NCI-H1048 (cell line): ENCODE measurements around the gene TBX21.

Experiments used
- DNase-seq: peaks from one replicate; lab custom pipeline; 2025; lab: John Stamatoyannopoulos, UW

Gene TBX21

DNA sequence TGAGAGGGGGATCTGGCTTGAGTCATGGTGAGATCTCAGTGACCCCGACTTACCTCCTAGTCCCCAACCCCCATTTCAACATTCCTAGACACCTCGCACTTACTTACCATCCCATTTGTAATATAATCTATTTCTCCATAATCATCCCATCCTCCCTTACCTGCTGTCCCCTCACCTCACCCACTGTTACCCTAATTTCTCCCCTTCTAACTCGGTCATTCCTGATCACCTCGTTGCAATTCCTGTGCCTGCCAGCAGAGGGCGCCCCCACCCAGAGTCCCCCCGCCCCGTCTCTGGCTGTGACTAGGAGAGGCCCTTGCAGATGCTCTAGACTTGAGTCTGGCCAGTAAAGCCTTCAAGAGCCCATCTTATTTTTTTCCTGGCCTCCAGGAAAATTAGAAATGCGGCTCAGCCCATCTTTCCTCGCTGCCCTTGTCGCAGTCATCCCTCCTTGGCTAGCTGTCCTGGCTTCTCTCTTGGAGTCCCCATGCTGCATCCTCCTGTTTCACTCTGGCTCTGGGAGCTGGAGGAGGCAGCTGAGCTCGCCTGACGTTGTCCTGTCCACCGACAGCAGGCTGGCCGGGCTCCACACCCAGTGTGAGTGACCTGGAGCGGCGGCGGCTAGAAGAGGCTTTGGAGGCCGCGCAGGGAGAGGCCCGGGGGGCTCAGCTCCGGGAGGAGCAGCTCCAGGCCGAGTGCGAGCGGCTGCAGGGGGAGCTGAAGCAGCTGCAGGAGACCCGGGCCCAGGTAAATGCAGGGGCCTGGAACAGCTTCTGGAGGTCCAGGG is 34.1 kb upstream of the TBX21 start:
- DNase-seq = no peak

GRCh38 chr17:47699536-47699840 is 33.5 kb upstream of the TBX21 start:
- no peak for DNase-seq

DNA sequence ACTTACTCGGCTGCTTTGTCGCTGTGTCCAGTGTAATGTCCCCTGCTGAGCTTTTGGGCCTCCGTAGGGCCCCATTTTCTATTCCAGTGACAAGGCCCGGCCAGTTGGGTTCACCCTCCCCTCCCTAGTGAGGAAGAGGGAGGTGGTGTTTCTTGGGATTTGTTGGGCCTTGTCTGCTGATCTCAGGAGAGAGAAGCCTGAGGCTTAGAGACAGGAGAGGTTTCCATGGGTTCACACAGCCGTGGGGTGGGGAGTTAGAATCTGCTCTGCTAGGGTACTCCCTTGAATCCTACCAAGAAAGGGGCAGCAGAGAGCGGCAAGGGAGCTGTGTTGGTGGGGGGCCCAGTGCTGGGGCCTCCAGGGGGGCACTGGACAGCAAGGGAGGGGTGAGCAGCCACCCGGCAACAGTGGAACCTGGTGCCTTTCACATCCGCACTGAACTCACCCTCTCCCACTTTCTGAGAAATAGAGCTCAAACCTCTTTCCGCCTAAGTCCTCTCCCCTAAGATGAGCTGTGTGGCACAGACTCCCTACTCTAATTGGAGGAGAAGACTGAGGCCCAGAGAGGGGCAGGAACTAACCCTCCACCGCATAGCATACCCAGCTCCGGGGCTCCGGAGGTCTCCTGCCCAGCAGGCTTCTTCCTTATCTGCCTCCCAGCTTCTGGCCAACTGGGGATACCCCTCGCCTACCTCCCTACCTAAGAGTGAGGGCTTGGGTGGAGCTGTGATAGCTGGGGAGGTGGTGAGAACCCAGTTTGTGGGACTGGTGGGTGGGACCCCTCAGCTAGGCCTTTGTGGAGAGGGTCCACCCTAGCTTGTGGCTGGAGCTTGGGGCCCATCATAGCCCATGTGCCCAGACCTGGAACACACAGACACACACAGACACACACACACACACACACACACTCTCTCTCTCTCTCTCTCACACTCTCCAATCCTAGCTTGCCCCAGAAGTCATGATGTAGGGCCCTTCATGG is 32.3 kb upstream of the TBX21 start:
- no peak for DNase-seq

DNA sequence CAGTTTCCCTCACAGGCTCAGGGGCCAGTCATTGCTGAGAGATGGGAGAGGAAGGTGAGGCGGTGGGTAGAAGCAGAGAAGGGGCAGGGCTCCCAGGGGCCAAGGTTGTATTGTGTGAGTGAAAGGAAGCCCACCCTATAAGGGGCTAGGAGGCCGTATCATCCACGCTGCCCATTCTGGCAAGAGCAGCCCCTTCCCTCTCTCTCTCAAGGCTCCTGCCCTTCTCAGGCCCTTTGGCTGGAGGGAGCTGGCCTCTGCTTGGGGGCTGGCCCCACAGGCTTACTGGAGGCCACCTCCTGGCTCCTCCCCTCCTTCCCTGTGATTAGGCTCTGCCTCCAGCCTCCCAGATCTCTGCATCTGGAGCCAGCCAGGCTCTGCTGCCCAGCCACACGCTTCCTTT is 31.4 kb upstream of the TBX21 start:
- DNase-seq = no peak

DNA sequence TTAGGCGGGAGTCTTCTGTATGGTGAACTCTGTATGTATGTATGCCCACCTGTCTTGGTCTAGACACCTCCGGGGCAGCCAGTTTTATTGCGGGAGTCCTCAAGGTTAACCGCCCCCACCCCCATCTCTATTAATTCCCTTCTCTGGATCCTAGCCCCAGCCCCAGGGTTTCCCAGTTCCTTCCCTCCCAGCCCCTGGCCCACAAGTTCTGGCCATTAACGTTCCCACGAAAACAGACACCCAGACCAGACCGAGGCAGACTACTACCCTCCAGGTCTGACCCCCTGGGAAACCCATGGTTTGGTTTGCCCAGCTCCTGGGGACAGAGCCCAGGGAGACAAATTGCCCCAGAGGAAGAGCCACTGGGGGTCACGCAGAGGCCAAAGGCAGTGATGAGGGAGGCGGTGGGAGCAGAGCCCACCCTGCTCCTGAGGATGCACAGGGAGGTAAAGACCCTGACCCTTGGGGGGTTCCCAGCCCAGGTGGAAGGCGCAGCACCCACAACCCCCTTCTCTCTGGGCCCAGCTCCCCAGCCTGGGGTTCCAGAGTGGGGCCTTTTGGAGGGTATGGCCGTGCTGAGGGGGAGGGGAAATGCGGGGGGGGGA is 30.5 kb upstream of the TBX21 start:
- no peak for DNase-seq

DNA sequence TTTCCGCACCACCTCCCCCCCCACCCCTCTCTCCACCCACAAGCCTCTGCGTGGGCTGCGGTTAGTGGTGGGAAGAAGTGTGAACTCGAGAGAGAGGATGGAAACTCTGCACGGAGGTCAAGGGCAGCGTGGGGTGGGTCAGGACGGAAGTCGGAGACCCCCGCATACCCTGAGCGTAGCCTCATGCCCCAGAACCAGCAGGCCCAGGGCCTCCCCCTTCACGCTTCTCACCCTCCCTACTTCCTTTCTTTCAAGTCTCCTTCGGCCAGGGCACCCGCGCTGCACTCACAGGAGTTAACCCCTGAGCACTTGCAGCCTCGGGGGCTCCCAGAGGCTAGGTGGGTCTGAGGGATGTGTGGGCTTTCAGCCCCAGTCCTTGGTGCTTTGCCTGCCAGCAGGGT is 29.8 kb upstream of the TBX21 start:
- no peak for DNase-seq

DNA sequence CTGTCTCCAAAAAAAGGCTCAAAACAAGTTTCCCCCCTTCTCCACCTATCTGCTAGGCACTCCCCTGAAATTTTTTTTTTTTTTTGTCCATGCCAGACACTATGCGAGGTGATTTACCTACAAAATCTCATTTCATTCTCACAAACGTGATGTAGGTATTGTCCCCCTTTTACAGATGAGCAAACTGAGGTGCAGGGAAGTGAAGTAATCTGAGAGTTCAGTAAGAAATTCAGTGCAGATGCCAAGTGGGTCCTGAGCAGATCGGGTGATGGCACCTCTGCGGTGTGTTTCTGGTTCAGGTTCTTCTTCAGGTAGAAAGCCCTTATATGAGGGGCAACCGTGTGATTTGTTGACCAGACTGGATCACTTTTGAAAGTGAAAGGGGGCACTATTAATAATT is 29.4 kb upstream of the TBX21 start:
- DNase-seq = no peak

DNA sequence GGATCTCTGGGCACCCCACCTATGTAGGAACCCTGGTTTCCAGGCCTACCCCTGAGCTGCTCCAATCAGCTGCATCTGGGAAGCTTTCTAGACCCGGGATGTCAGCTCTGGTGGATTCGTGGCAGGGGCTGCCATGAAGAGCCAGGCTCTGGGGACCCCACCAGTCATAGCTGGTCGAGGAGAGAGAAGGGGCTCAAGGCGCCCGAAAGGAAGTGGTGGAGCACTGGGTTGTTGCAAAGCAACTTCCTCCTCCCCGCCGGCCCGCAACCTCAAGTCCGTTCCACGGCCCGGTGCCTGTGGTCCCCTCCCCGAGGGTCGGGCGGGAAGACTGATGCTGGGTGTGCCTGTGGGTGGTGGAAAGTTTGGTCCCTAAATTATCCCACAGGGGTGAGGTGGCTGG is 28.9 kb upstream of the TBX21 start:
- no peak for DNase-seq

GRCh38 chr17:47704736-47705135 is 28.3 kb upstream of the TBX21 start:
- no peak for DNase-seq

DNA sequence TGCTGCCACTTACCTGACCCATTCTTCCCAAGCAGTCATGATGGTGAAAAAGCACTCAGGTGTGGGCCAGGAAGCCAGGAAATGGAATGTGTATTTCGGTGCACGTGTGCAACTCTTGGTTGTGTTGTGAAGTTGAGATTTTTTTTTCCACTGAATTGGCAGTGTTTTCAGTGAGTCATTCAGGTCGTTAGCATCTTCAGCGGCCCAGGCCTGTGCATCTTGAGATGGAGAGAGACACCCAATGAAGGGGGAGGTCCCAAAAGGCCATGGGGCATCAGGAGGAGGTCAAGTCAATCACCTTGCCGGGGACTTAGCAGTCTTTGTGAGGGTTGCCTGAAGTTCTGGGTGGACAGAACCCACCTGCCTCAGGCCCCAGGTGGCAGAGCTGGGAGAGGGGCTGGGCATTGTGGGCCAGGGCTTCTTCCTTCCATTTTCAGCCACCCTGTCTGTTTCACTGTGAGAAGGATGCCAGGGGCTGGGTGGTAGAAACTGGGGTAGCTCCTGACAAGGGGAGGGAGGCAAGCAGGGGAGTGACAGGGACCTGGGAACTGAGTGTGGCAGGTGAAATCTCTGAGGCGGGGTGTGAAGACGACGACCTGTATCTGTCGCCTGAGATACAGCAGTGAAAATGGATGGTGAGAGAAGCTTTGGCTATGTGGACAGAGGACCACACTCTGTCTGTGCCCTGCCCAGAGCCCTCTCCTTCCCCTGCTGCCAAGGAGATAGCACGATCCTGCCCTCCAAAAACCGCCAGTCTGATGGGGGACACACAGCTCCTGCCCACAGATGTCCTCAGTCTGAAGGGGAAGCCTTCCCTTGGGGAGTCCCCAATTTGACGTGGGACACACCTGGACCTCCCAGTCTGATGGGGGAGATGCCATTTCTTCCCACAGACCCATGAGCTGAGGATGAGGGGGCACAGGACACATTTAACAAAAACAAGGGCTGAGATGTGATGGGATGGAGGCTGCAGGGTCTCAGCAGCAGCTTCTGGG is 27.2 kb upstream of the TBX21 start:
- DNase-seq = no peak

GRCh38 chr17:47707056-47707804 is 25.8 kb upstream of the TBX21 start:
- DNase-seq = no peak

DNA sequence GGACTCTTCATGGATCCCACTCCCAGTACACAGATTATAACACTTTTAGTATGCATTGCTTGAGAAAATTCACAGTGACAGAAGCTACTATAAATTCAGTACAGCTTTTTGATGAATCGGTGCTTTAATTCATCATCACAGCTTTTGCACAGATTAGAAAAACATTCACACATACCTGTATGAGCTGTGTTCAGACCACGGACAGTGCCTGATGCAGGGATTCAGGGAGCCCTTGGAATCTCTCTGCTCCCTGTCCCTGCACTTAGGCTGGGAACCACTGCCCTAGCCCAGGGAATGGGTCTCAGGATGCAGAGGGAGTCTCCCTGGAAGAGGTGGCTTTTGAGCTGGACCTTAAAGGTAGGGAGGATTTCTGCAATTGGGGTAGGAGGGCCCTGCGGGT is 25.2 kb upstream of the TBX21 start:
- no peak for DNase-seq

DNA sequence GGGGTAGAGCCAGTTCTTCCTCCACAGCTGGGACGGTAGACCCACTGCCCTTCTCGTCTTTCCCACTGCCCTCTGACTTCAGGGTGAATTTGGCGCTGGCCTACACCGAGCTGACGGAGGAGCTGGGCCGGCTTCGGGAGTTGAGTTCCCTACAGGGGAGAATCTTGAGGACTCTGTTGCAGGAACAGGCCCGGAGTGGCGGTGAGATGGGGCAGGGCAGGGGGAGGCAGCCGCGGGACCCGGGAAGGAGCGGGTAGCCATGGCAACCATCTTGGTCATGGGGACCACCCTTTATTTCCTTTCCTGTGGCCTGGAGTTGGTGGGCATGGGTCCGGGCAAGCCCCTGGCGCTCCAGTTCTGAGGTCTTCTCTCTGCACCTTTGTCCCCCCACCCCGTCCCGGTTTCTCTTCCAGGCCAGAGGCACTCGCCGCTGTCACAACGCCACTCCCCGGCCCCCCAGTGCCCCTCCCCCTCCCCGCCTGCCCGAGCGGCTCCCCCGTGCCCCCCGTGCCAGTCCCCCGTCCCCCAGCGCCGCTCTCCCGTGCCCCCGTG is 24.6 kb upstream of the TBX21 start:
- DNase-seq = no peak

DNA sequence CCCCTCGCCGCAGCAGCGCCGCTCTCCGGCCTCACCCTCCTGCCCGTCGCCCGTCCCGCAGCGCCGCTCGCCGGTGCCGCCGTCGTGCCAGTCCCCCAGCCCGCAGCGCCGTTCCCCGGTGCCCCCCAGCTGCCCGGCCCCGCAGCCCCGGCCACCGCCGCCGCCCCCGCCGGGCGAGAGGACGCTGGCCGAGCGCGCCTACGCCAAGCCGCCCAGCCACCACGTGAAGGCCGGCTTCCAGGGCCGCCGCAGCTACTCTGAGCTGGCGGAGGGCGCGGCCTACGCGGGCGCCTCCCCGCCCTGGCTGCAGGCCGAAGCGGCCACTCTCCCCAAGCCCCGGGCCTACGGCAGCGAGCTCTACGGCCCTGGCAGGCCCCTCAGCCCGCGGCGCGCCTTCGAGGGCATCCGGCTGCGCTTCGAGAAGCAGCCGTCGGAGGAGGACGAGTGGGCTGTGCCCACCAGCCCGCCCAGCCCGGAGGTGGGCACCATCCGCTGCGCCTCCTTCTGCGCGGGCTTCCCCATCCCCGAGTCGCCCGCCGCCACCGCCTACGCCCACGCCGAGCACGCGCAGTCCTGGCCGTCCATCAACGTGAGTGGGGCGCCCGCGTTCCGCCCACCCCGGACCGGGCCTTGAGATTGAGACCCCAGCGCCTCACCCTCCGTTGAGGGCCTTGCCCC is 24.0 kb upstream of the TBX21 start:
- no peak for DNase-seq

DNA sequence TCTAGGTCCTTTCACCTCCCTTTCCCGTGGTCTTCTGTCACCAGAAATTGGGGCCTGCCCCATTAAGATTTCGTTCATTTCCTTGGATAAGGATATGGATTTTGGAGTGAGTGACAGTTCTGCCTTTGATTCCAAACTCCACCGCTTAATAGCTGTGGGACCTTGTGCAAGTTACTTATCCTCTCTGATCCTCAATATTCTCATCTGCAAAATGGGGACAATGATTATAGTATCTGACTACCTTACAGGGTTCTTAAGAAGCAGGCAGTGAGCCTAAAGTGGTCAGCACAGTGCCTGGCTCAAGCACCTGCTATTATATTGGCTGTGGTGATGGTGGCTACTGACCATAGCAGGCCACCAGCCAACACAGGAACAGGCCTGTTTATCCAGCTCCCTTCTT is 23.4 kb upstream of the TBX21 start:
- DNase-seq = no peak

GRCh38 chr17:47711366-47712099 is 21.5 kb upstream of the TBX21 start:
- no peak for DNase-seq

GRCh38 chr17:47712330-47713023 is 20.6 kb upstream of the TBX21 start:
- no peak for DNase-seq

DNA sequence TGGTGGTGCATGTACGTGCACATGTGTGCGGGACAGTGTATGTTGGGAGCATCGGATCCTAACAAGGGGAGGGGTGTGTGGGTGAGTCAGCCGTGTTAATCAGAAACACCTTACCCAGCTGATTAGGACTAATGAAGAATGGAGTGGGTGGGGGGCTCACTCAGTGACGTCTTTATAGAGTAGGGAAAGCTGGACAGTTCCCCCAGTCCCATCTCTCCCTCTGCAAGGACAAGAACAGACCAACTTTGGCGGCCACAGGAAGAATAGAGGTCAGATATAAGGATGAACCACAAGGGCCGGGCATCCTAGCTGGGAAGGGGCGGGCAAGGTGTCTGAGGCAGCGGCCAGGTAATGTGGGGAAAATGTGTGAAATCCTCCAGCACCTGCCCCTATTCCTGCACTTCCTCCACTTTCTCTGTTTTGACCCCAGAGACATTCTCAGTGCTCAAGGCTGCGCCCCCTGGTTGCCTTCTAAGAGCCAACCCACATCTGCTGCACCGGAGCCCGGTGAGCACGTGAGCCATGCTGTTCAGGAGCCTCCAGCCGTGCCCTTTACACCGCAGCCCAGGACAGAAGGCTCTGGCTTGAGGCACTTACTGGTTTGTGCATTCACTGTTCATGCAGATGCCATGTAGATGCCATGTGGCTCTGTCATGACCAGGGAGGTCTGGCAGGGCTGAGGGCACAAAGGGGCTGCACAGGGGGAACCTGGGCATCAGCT is 18.9 kb upstream of the TBX21 start:
- no peak for DNase-seq
